DOHH2 (cell line): ENCODE measurements around the gene RMDN2.

ENCODE experiments used
- H3F3A ChIP-seq: fragments of 200-600 bp; sonication (generic), shearing (Covaris generic); 2 replicates; pipeline ENCODE4 v1.6.0; 2016; ENCODE audit warnings: antibody characterized with exemption, mild to moderate bottlenecking; ENCODE audit not compliant: control insufficient read depth, insufficient read depth
- H3K27ac ChIP-seq: fragments of 200-600 bp; sonication (generic); 2 replicates; pipeline ENCODE4 v1.5.1; 2014; ENCODE audit warnings: low read depth, mild to moderate bottlenecking, low read length, moderate library complexity
- H3K27me3 ChIP-seq: fragments of 200-600 bp; sonication (generic); 2 replicates; pipeline ENCODE4 v1.6.1; 2014; ENCODE audit warnings: mild to moderate bottlenecking, low read length, mixed read lengths; ENCODE audit not compliant: control insufficient read depth
- H3K36me3 ChIP-seq: fragments of 200-600 bp; sonication (generic); 2 replicates; pipeline ENCODE4 v1.6.1; 2014; ENCODE audit warnings: mild to moderate bottlenecking, low read length, moderate library complexity, mixed read lengths; ENCODE audit not compliant: control insufficient read depth
- H3K4me1 ChIP-seq: fragments of 200-600 bp; sonication (generic); 2 replicates; pipeline ENCODE4 v1.6.1; 2014; ENCODE audit warnings: mild to moderate bottlenecking, low read length, mixed read lengths; ENCODE audit not compliant: control insufficient read depth
- H3K4me2 ChIP-seq: fragments of 200-600 bp; sonication (generic); 2 replicates; pipeline ENCODE4 v1.6.0; 2014; ENCODE audit warnings: mild to moderate bottlenecking, low read length, moderate library complexity
- H3K4me3 ChIP-seq: fragments of 200-600 bp; sonication (generic); 2 replicates; pipeline ENCODE4 v1.5.1; 2014; ENCODE audit warnings: mild to moderate bottlenecking, low read length, mixed read lengths
- H3K79me2 ChIP-seq: fragments of 200-600 bp; sonication (generic); 2 replicates; pipeline ENCODE4 v1.6.1; 2014; ENCODE audit warnings: mild to moderate bottlenecking, low read length, mixed read lengths; ENCODE audit not compliant: control insufficient read depth
- H3K9me2 ChIP-seq: fragments of 200-600 bp; sonication (generic); replicated peaks from 2 replicates; pipeline ENCODE4 v1.6.1; 2014; ENCODE audit warnings: mild to moderate bottlenecking, low read length, mixed read lengths; ENCODE audit not compliant: control insufficient read depth
- H3K9me3 ChIP-seq: fragments of 200-600 bp; sonication (generic); 2 replicates; pipeline ENCODE4 v1.6.1; 2014; ENCODE audit warnings: antibody characterized with exemption, low read length, mixed read lengths; ENCODE audit not compliant: control insufficient read depth, insufficient read depth
- H4K20me1 ChIP-seq: fragments of 200-600 bp; sonication (generic); 2 replicates; pipeline ENCODE4 v1.6.0; 2014; ENCODE audit warnings: low read depth, mild to moderate bottlenecking, antibody characterized with exemption, low read length, moderate library complexity; ENCODE audit not compliant: control insufficient read depth, insufficient read depth
- EZH2phosphoT487 ChIP-seq: fragments of 200-600 bp; sonication (generic); IDR thresholded peaks from 2 replicates; pipeline ENCODE4 v1.6.1; 2017; ENCODE audit warnings: borderline replicate concordance, mild to moderate bottlenecking, antibody characterized with exemption, low read length, moderate library complexity, mixed read lengths
- TF ChIP-seq, protein P1 (sequence below): fragments of 200-600 bp; sonication (generic); IDR thresholded peaks from one replicate; pipeline ENCODE4 v1.5.1; 2014; ENCODE audit warnings: antibody characterized with exemption, mild to moderate bottlenecking, low read depth, low read length; ENCODE audit not compliant: poor library complexity, severe bottlenecking

RMDN2 gene

GRCh38 chr2:37912616-37913015 is 12.5 kb upstream of the RMDN2 start:
- no peaks in the 10 kb centered on the region for H3K79me2 ChIP-seq
- H3K4me1 ChIP-seq: no peaks in the 10 kb centered on the region
- H3K36me3 ChIP-seq: no peaks in the 10 kb centered on the region
- H3K27me3 ChIP-seq: no peaks in the 10 kb centered on the region
- H3K9me3 ChIP-seq: no peaks in the 10 kb centered on the region
- H4K20me1 ChIP-seq: no peaks in the 10 kb centered on the region
- TF ChIP-seq, protein P1, sequence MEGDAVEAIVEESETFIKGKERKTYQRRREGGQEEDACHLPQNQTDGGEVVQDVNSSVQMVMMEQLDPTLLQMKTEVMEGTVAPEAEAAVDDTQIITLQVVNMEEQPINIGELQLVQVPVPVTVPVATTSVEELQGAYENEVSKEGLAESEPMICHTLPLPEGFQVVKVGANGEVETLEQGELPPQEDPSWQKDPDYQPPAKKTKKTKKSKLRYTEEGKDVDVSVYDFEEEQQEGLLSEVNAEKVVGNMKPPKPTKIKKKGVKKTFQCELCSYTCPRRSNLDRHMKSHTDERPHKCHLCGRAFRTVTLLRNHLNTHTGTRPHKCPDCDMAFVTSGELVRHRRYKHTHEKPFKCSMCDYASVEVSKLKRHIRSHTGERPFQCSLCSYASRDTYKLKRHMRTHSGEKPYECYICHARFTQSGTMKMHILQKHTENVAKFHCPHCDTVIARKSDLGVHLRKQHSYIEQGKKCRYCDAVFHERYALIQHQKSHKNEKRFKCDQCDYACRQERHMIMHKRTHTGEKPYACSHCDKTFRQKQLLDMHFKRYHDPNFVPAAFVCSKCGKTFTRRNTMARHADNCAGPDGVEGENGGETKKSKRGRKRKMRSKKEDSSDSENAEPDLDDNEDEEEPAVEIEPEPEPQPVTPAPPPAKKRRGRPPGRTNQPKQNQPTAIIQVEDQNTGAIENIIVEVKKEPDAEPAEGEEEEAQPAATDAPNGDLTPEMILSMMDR: no peak
- no peak for TF ChIP-seq EZH2phosphoT487
- H3K9me2 ChIP-seq: no peaks in the 10 kb centered on the region
- no peaks in the 10 kb centered on the region for H3F3A ChIP-seq
- H3K27ac ChIP-seq: no peak overlapping the region
- no peak overlapping the region for H3K4me2 ChIP-seq
- no peak overlapping the region for H3K4me3 ChIP-seq

DNA sequence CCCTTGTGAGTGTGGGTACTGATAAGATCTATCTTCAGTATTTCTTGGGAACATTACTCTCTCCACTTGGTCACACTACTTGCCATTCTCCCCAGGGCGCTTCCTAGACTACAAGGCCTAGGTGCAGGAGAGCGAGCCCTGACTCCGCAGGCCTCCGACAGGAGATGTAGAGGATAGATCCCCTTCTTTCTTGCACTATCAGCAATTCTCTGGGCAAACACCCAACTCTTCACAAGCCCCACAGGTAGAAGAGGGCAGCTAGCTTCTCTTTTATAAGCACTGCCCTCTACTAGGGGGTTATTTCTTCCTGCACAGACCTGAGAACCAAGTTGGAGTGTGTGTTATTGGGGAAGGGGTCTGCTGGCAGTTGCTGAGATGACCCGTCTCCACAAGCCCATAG is 10.7 kb upstream of the RMDN2 start:
- H3K79me2 ChIP-seq: no peaks in the 10 kb centered on the region
- no peaks in the 10 kb centered on the region for H3K9me2 ChIP-seq
- no peak overlapping the region for H3K27ac ChIP-seq
- no peaks in the 10 kb centered on the region for H4K20me1 ChIP-seq
- H3K4me3 ChIP-seq: no peak overlapping the region
- H3K4me1 ChIP-seq: no peaks in the 10 kb centered on the region
- no peaks in the 10 kb centered on the region for H3F3A ChIP-seq
- TF ChIP-seq EZH2phosphoT487: no peak
- TF ChIP-seq, protein P1: no peak
- no peaks in the 10 kb centered on the region for H3K27me3 ChIP-seq
- H3K9me3 ChIP-seq: no peaks in the 10 kb centered on the region
- H3K4me2 ChIP-seq: no peak overlapping the region
- H3K36me3 ChIP-seq: no peaks in the 10 kb centered on the region

DNA sequence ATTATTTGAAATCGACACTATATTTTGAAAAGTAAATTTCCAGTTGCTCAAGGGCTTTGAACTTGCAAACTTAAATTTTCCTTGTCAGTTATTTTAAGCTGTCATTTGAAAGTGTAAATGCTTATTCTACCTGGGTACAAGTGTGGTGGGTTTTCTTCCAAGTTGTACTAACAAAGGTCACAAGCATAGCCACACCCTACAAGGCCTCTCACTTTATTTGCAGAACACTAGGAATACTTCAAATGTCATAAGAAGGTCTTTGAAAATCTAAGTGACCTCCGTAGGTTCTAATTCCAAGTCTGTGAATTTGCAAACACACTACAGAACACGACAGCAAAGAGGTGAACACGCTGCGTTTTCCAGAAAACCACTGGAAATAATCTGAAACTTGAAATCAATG is 9.3 kb upstream of the RMDN2 start:
- no peaks in the 10 kb centered on the region for H3K79me2 ChIP-seq
- no peaks in the 10 kb centered on the region for H3K4me1 ChIP-seq
- no peaks in the 10 kb centered on the region for H3K9me3 ChIP-seq
- no peaks in the 10 kb centered on the region for H3K36me3 ChIP-seq
- H3K4me2 ChIP-seq: no peak overlapping the region
- no peak overlapping the region for H3K27ac ChIP-seq
- TF ChIP-seq, protein P1: no peak
- no peak for TF ChIP-seq EZH2phosphoT487
- H3K9me2 ChIP-seq: no peaks in the 10 kb centered on the region
- no peaks in the 10 kb centered on the region for H4K20me1 ChIP-seq
- H3K4me3 ChIP-seq: no peak overlapping the region
- no peaks in the 10 kb centered on the region for H3F3A ChIP-seq
- H3K27me3 ChIP-seq: no peaks in the 10 kb centered on the region
